HG03457 (cell line): ENCODE results near the gene STK32A.

Source experiments
- ATAC-seq: cut with Tn5 transposase; IDR thresholded peaks from one replicate; pipeline ENCODE4 v1.9.1; 2021; ENCODE audit warnings: moderate number of reproducible peaks; ENCODE audit not compliant: unreplicated experiment

STK32A gene

DNA sequence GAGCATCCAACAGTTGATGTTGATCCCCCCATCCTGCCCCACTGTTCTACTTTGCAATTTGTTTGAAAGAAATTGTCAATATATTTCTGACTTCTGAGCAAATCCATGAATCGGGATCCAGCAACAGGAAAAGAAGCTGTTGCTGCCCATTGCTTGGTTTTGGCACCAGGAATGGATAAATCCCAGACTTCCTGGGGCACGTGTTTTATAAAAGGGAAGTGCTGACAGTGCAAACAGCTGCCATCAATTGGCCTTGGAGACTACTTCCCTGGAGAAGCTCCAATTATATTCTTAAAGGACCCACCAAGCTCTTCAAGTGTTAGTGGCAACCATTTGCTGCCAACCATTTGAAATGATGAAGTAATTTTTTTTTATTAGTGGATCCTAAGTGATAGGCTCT lies 13.7 kb downstream of the STK32A start:
- ATAC-seq, result no peak

DNA sequence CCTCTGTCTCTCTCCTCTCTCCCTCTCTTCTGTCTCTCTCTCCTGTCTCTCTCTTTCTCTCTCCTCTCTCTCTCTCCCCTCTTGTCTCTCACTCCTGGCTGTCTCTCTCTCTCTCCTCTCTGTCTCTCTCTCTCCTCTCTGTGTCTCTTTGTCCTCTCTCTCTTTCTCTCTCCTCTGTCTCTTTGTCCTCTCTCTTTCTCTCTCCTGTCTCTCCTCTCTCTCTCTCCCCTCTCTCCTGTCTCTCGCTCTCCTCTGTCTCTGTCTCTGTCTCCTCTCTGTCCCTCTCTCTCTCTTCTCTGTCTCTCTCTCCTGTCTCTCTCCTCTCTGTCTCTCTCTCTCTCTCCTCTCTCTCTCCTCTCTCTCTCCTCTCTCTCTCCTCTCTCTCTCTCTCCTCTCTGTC lies 25.0 kb downstream of the STK32A start:
- no peak for ATAC-seq

DNA sequence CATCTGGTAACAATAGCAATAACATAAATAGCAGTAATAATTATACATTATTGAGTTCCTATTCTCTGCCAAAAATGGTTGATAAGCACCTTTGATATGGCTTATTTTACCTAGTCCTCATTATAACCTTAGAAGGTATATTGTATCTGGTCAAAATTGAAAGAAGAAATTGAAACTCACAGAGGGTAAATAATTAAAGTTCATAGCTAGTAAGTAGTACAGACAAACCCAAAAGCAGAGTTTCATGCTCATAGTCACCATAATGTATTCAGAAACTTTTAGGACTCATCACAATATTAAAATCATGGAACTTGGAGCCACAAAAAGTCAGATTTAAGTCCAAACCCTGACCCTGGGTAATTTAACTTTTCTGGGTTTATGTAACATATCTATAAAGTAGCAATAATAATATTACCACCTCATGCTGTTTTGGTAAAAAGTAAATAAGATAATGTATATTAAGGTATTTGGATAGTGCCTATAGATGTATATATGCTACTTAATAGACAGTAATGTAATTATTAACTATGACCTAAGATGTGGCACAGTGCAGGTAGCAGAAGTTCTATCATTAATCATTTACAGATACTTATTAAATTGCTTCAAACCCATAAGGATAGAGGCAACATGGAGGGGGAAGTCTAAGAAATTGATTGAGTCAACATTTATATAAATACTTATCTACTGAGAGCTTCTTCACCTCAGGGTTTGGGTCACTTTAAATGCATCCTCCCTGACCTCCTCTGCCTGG lies 32.4 kb downstream of the STK32A start:
- ATAC-seq, result no peak

DNA sequence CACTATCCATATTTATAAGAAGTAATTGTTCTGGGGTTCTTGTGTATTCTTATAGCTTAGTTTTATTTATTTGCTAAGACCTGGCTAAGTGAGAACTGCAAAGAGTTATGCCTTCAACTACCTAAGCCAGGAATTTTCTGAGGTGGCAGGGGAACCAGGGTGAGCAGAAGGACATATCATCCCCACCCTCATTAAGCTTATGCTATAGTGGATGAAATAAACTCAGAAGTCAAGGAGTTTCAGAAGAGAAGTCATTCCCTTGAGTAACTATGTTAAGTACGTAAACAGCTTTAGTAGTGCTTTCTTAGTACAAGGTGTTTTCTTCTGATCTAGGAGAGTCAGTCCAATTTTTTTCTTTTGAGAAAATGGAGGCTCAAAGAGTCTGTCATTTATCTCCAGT lies 41.7 kb downstream of the STK32A start:
- ATAC-seq, result no peak

DNA sequence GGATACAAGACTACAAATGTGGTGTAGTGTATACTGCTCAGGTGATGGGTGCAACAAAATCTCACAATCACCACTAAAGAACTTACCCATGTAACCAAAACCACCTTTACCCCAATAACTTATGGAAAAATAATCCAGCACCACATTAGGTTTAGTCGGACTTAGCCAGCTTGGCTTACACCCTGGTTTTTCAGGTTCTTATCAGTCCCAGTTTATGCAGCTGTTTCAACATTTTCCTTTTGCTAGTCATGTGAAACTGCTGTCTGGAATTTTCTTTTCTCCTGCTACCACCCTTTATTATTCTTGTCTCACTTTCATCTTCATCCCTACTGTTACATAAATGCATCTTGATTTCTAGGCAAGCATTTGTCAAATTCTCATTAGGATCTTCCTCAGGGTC lies 51.5 kb downstream of the STK32A start:
- ATAC-seq, result no peak

DNA sequence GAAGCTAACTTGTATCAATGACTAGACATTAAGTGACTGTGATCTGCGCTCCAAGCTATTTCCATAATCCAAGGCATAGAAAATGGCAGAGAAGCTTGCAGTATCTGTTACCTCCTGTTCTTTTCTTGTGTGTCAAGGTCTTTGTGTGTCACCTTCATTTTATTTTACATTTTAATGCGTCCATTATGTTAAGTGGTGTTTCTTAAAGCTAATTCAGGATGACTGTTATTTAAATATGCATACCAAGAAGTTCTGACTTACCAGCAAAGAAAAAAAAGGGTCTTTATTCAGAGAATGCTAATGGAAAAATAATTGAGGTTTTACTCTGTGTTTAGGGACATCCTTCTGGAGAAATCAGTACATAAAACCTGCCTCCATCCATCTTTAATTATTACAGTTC lies 52.3 kb downstream of the STK32A start:
- ATAC-seq, result no peak

DNA sequence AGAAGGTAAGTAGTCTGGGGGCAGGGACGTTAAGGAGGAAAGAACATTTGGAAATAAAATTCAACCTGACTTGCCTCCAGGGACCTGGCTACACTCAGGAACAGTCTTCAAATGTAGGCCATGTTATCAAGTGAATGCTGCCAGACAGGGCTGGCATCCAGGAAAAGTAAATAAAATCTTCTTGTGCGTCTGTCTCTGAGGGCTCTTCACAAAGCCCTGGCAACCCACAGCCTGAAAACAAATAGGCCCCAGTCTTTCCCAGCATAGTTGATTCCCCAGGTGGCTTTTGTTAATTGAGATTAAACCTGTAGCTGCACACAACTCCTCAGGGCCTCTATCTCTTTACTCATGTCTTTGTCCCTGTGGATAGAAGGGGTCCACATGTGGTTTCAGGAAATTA lies 55.4 kb downstream of the STK32A start:
- ATAC-seq, result no peak

DNA sequence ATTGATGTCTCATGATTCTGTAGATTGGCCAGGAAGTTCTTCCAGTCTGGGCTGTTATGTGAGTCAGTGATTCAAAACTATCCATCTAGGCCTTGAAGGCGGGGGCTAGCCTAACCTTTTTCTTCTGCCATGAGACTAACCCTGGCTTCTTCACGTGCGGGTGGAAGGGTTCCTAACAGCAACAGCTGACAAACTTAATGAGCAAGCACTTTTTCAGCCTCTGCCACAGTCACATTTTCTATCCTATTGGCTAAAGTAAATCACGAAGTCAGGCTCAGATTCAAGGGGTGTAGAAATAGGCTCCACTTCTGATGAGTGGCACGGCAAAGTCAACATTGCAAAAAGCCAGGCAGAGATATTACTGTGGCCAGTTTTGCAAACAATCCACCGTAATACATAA lies 68.4 kb downstream of the STK32A start:
- no peak for ATAC-seq

DNA sequence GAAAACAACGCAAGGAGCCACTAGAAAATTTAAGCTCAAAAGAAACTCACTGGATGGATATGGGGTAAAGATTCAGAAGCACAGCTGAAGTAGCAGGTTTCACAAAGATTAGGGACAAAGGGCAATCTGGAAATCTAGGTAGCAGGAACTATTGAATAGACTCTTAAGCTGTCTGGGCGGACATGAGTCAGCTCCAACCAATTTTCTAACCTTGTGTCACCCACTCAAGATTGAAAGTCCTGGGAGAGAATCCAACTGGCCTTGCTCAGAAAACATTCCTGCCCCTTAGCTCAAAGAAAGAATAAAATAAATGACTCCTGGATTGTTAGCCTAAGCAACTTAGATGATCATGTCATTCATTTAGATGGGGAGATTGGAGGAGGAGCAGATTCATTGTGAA lies 69.2 kb downstream of the STK32A start:
- no peak for ATAC-seq

DNA sequence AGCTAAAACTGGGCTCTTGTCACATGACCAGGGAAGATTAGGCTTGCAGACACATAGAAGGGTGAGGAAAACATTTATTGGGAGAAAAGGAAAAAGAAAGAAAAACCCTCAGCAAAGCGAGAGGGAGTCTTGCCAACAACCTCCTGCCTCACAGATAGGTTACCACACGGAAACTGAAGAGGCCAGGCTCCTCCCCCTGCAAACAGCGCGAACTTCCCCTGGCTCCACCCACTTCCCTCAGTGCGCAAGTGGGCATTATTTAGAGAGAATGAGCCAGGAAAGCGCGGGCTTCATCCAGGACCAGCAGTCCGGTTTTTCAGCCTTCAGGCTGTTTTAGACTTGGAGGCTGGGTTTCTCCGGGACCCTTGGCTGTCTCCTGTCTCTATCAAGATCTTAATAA lies 70.3 kb downstream of the STK32A start:
- no peak for ATAC-seq

DNA sequence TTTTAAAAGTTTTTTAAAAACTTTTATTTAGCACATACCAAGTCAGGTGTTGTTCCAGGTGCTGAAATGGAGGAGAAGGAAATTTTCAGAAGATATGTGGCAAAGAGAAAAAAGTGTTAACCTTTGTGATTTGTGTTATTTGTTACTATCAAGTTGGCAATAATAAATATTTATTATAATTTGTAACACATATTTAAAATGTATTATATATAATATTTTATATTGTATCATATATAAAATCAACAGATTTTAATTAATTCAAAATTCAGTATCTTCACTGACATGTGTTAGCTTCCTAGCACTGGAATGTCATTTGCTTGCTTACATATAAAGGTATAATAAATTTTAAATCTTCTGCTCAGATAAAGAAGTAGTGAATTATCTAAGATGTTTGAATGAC lies 71.5 kb downstream of the STK32A start:
- no peak for ATAC-seq

DNA sequence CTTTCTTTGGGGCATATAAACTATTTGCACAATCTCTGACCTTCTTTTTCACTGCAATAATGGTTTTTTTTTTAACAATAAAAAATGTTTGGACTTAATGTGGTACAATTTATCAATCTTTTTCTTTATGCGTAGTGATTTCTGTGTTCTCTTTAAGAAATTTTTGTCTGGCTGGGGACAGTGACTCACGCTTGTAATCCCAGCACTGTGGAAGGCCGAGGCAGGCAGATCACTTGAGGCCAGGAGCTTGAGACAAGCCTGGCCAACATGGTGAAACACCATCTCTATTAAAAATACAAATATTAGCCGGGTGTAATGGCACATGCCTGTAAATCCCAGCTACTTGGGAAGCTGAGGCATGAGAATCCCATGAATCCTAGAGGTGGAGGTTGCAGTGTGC lies 72.3 kb downstream of the STK32A start:
- no peak for ATAC-seq

DNA sequence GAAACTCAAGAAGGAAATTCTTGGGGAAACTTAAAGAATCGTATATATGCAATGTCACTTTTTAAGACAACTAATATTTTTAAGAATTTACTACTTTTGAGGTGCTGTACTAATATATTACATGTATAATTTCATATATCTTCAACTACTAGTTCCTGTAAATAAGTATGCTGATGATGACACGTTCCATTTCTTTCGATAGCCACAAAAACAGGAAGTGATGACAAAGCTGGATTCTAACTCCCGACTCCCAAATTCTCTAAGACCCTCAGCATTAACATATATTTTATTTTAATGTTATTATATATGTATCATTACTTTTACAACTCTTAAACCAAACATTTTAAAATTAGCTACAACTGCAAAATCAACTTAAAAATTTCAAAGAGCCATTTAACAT lies 74.8 kb downstream of the STK32A start:
- no peak for ATAC-seq

DNA sequence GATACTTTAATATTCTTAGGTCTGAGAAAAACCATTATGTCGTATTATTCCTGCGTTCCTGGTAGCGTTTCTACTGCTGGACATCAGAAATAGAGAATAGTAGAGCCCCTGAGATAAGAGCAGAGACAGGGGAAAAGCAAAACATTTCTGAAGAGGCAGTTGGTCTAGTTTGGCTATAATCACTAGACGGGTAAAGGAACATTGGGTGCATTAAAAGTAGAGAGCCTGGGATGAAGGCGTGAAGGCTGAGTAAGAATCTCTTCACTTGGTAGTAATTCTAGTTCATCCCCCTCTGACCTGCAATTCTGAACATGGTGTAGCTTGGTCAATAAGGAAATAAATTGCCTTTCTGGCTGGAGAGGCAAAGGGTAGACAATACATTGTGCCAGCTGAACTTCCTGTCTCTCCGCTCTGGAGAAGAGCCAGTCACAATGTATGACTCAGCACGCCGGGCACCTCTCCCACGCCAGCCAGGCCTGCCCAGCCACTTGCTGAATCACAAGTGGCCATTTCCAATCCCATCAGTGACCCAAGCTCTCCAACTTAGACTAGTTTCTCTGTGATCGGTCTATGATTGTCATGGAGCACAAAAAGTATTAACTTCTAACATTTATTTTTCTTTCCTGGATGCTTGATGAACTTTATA lies 75.4 kb downstream of the STK32A start:
- ATAC-seq, result no peak

DNA sequence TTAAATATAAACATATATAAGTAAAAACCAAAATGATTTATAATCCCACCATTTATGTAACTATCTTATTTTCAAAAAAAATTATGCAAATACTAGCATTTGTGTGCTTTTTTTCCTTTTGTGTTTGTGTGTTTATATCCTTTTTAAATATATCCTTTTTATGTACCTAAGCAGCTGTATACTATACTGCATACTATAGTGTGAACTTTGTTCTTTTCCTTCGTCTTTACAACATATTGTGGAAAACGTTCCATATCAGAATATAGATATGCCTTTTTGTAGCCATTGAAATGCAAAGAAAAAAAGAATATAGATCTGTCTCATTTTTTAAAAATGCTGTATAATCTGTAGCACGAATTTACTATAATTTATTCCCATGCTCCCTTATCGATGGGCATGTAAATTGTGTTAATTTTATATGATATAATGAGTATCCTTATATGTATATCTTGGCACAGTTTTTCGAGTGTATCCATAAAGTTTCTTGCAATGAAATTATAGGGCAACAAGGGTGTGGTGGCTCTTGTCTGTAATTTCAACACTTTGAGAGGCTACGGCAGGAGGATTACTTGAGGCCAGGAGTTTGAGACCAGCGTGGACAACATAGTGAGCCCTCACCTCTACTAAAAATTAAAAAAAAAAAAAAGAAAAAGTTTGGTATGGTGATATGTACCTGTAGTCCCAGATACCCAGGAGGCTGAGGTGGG lies 83.3 kb downstream of the STK32A start:
- no peak for ATAC-seq

DNA sequence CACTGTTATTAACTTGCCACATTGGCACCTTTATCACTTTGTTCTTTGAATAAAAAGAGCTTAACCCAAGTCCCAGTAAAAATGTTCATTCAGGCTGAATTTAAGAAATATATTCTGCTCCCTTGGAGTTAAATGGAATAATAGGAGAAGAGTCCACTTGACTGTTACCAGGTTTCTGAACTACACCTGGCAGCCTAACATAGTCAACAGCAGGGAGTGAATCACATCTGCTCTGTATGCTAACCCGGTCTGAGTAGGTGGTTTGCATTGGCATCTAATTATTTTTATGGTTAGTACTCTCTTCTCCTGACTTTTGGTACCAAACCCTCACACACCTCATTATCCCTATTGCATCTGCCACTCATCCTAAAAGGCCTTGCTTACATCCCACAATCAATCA lies 86.7 kb downstream of the STK32A start:
- ATAC-seq, result no peak

DNA sequence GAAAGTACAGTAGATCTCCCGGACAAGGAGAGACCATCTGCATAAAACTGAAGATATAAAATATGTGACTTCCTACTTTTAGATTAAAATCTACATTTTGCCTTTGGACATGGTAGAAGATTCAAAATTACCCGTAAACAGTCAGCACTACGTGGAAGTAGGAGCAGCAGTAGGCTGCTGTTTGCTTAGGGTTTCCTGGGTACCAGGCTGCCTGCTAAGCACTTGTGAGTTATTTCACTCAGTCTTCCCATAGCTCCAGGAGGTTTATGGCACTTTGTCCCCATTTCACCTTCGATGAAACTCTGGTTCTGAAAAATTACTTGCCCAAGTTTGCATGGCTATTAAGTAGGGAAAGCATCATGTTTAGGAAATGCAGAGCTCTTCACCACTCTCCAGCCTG lies 92.6 kb downstream of the STK32A start:
- ATAC-seq, result no peak

DNA sequence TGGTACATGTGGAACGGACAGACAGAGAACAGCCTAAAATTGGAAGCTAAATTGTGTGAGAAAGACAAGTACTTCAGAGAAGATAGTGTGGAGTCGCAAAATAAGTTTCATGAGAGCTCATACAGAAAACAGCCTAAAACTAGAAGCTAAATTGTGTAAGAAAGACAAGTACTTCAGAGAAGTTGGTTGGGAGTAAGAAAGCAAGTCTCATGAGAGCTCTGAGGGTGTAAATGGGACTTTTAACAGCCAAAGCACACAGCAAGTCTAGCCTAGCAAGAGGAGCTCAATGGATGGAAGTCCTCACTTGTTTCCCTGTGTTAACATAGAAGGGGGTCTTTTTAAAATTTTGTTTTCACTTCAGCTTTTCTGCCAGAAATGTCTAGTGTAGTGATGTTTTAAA lies 93.1 kb downstream of the STK32A start:
- no peak for ATAC-seq

DNA sequence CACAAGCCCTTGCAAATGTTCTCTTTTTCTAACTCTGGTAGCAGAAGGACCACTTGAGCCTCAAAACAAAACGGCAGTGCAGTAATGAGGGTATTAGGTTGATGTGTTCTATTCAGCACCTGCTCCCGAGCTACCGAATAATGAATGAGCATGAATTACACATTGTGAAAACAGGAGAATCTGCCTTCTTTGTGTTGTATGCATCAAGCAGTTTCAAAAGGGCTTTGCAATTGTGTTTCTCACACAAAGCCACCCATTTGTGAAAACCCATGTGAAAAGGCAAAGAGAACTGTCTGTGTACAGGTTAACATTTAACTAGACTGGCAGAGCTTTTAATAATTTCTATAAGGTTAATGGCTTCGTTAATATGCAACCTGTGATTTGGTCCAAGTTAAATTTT lies 97.8 kb downstream of the STK32A start:
- ATAC-seq, result peak; percentile 67

DNA sequence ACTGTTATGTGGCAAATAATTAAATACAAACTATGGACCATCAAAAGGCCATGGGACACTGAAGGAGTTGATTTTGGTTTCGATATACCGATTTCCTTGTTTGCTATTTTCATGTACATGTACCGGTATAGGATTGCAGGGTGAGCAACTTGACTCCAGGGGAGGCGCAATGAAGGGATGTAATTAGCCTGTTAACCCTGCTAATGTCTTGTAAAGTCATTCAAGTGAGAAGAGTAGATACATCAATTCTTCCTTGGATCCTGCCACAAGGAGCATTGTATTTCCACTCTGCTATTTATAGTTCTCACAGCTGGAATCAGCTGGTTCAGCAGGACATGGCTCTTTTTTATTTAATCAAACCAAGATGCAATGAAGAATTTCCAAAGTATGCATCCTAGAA lies 102.0 kb downstream of the STK32A start:
- ATAC-seq, result no peak

DNA sequence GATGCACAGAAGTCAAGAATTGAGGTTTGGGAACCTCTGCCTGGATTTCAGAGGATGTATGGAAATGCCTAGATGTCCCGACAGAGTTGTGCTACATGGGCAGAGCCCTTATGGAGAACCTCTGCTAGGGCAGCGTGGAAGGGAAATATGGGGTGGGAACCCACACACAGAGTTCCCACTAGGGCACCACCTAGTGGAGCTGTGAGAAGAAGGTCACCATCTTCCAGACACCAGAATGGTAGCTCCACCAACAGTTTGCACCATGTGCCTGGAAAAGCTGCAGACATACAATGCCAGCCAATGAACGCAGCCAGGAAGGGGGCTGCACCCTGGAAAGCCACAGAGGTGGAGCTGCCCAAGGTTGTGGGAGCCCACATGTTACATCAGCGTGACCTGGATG lies 104.5 kb downstream of the STK32A start:
- no peak for ATAC-seq

DNA sequence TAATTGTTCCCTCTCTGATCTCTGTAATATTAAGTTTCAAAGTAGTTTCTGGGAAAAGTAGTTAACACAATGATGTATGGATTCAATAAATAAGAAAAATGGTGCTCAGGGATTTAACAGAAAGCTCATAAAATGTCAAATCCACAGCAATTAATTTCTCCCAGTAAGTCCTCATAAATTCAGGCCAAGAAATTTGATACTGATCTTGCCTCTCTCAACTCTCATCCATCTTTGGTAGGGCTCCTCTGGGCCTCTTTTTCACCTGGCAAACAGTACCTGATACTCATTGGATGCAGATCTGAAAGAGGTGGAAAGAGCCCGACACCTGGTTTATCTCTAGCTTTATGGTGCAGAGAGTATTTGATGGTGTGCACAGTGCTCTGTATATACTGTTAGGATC lies 106.1 kb downstream of the STK32A start:
- no peak for ATAC-seq
